Sigmoid colon (tissue), 7 donors: ENCODE measurements around the gene TECPR2. TPM values are rescaled to one million over a fixed set of nuclear protein-coding genes. Genes with fewer than 3 reads are reported as not detected.

ENCODE experiments used
- DNase-seq: peaks from one replicate; pipeline ENCODE4 v3.0.0-alpha.2; 2019
- H3K27ac ChIP-seq, 4 donors: fragments of 200-600 bp; sonication (generic); one replicate each; pipeline ENCODE4 v1.5.1; 2016 to 2019; ENCODE audit warnings: mild to moderate bottlenecking in 1 of 4
- H3K27me3 ChIP-seq, 3 donors: fragments of 200-600 bp; sonication (generic); one replicate each; pipeline ENCODE4 v1.5.1; 2019; ENCODE audit warnings: mild to moderate bottlenecking in 1 of 3
- H3K36me3 ChIP-seq, 4 donors: fragments of 200-600 bp; sonication (generic); one replicate each; pipeline ENCODE4 v1.5.1; 2016 to 2019
- H3K4me1 ChIP-seq, 4 donors: fragments of 200-600 bp; sonication (generic); one replicate each; pipeline ENCODE4 v1.5.1; 2017 to 2019
- H3K4me3 ChIP-seq, 4 donors: fragments of 200-600 bp; sonication (generic); one replicate each; pipeline ENCODE4 v1.5.1; 2017 to 2019; ENCODE audit warnings: mild to moderate bottlenecking in 2 of 4, moderate library complexity in 1 of 4
- H3K9me3 ChIP-seq, 4 donors: fragments of 200-600 bp in 3 of 4; sonication (generic) in 3 of 4; one replicate each; pipeline versions ENCODE4 v1.5.1 to v1.6.1; 2013 to 2019
- CTCF ChIP-seq, 4 experiments: fragments of 450-650 bp in 3 of 4; fragments of 200-600 bp in 1 of 4; IDR thresholded peaks; one replicate each; pipeline ENCODE4 v1.5.1; 2016 to 2019; ENCODE audit warnings: antibody characterized with exemption in 4 of 4, mild to moderate bottlenecking in 3 of 4, moderate library complexity in 2 of 4
- EP300 ChIP-seq, 4 donors: sonication (generic); formaldehyde crosslinking; IDR thresholded peaks; one replicate each; pipeline ENCODE4 v1.6.1; 2017; ENCODE audit warnings: antibody characterized with exemption in 4 of 4
- POLR2A ChIP-seq, 2 donors: fragments of 450-650 bp; IDR thresholded peaks; one replicate each; pipeline ENCODE4 v1.6.1; 2016; ENCODE audit warnings: antibody characterized with exemption in 2 of 2, mild to moderate bottlenecking in 2 of 2, moderate library complexity in 2 of 2
- POLR2AphosphoS5 ChIP-seq, 4 donors: sonication (generic); formaldehyde crosslinking; IDR thresholded peaks; one replicate each; pipeline ENCODE4 v1.6.1; 2017; ENCODE audit warnings: antibody characterized with exemption in 4 of 4
- WGBS, 2 donors: extraction: QIAGEN DNeasy Blood & Tissue Kit; methylation state at CpG; one replicate each; pipeline ENCODE4 v1.1.7; 2013; 5-methylcytosine and 5-hydroxymethylcytosine counted together
- intact Hi-C: fragments of 100-400 bp; cut with DNase I; formaldehyde crosslinking; loops from one replicate; pipeline ENCODE4 v1.15.1; 2023
- polyA plus RNA-seq, 3 donors: library from polyadenylated mRNA; stranded (reverse); fragments of 200-250 nt; gene quantifications; one replicate each; pipeline ENCODE4 v1.2.3, GENCODE V29; 2013
- total RNA-seq, 4 donors: library from RNA; depleted of rRNA; stranded (reverse); fragments of >200 nt; gene quantifications; one replicate each; pipeline ENCODE4 v1.1.0, GENCODE V29; 2016
- donor health status: healthy with polysubstance abuse.
- donor health status: Bipolar disorder and iron deficiency.
- donor health status: healthy.

Gene TECPR2
- total and polyA plus RNA-seq, 7 donors, result 2.1 to 51.0 (median 15.3) TPM

- 90 to 92% methylated on average over 5 of the region's 5 CpGs for whole genome bisulfite sequencing, 2 donors
- H3K4me1 ChIP-seq, result no peaks in the 10 kb centered on the region
Measured at GRCh38 chr14:102342238-102342637, 20.5 kb upstream of the TECPR2 start.

DNA sequence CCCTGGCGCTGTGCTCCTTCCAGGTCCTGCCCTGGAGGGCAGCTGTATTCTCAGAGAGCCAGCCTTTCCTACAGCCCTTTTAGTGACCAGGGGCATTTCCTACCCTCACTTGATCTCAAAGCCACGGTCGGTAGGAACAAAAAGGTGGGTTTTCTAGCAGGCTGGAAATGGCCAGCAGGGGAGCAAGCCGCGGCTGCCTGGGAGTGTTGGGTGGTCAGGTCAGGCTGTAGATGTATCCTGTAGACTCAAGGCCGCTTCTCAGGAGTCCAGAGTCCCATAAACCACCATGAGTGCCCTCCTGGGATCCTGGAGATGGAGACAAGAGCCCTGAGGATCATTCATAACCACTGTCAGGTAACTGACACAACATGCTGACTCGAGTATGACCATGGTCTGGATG lies 18.7 kb upstream of the TECPR2 start:
- no peak for DNase-seq
- Histone ChIP-seq H3K9me3 (no peaks in the 10 kb centered on the region), H3K27ac (no peak overlapping the region), H3K36me3 (peaks cover 17 to 95% (median 47%) of the 10 kb centered on the region in 4 donors), H3K27me3 (no peaks in the 10 kb centered on the region), H3K4me3 (no peak overlapping the region), H3K4me1 (no peaks in the 10 kb centered on the region)
- no peak for TF ChIP-seq CTCF (IDR thresholded peaks at IDR 0.05)
- no peak for TF ChIP-seq EP300 (IDR thresholded peaks at IDR 0.05)
- TF ChIP-seq POLR2A (IDR thresholded peaks at IDR 0.05), result no peak
- TF ChIP-seq POLR2AphosphoS5 (IDR thresholded peaks at IDR 0.05), result no peak
- 91 to 92% methylated on average over 7 of the region's 7 CpGs for WGBS, 2 donors
- intact Hi-C loops, result no loop called here

More at GRCh38 chr14:102342238-102342637, 20.5 kb upstream of the TECPR2 start:
- Histone ChIP-seq H3K27ac (no peak overlapping the region), H3K4me3 (no peak overlapping the region), H3K9me3 (no peaks in the 10 kb centered on the region), H3K27me3 (no peaks in the 10 kb centered on the region), H3K36me3 (peaks cover 16 to 93% (median 34%) of the 10 kb centered on the region in 4 donors)
- intact Hi-C loops, result no loop called here
- TF ChIP-seq POLR2A (IDR thresholded peaks at IDR 0.05), result no peak
- no peak for TF ChIP-seq EP300 (IDR thresholded peaks at IDR 0.05)
- no peak for TF ChIP-seq POLR2AphosphoS5 (IDR thresholded peaks at IDR 0.05)
- TF ChIP-seq CTCF (IDR thresholded peaks at IDR 0.05), result no peak
- no peak for DNase-seq

DNA sequence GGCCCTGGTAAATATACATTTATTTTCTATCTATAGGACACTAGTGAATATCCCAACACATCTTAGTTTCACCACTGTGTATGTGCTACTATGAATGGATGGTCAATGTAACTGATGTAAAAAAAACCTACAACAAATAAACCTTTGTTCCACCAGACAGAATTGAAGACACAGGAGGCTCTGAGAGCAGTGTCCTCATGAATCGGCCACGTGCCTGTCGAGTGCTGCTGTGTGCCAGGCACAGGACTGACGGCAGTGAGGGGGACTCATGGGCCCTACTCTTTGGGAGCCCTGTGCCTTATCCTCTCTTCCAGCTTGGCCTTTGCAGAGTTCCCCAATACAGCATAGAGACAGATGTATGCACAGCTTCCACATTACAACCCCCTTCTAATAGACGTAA lies 18.3 kb upstream of the TECPR2 start:
- no peak overlapping the region for H3K4me3 ChIP-seq
- no peak overlapping the region for H3K27ac ChIP-seq
- WGBS, 2 donors, result 85 to 93% methylated on average over 5 of the region's 5 CpGs
- peaks cover 17 to 95% (median 48%) of the 10 kb centered on the region in 4 donors for H3K36me3 ChIP-seq
- no peaks in the 10 kb centered on the region for H3K27me3 ChIP-seq
- no peaks in the 10 kb centered on the region for H3K4me1 ChIP-seq
- TF ChIP-seq POLR2A (IDR thresholded peaks at IDR 0.05) (no peak), EP300 (IDR thresholded peaks at IDR 0.05) (no peak), CTCF (IDR thresholded peaks at IDR 0.05) (no peak), POLR2AphosphoS5 (IDR thresholded peaks at IDR 0.05) (no peak)
- H3K9me3 ChIP-seq, result no peaks in the 10 kb centered on the region
- no peak for DNase-seq
- intact Hi-C loops, result no loop called here

DNA sequence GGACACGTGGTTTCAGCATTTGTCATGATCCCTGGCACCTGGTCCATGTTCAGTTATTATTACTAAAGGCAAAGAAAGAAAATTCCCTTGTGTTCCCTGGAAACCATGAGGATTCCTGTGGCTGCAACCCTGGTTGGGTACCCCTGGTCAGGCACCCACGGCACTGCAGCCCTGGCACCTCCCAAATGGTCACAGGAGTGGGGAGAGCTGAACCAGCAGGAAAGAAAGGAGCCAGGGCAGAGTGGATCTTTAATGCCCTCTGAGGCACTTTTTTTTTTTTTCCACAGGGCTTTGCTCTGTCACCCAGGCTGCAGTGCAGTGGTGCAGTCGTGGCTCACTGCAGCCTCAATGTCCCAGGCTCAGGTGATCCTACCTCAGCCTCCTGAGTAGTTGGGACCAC lies 17.5 kb upstream of the TECPR2 start:
- H3K9me3 ChIP-seq, result no peaks in the 10 kb centered on the region
- intact Hi-C loops, result no loop called here
- H3K4me1 ChIP-seq, result no peaks in the 10 kb centered on the region
- no peak for DNase-seq
- no peak overlapping the region for H3K4me3 ChIP-seq
- H3K27ac ChIP-seq, result no peak overlapping the region
- H3K27me3 ChIP-seq, result no peaks in the 10 kb centered on the region
- 87 to 88% methylated on average over 3 of the region's 3 CpGs for WGBS, 2 donors
- no peak for TF ChIP-seq CTCF (IDR thresholded peaks at IDR 0.05)
- no peak for TF ChIP-seq POLR2AphosphoS5 (IDR thresholded peaks at IDR 0.05)
- no peak for TF ChIP-seq EP300 (IDR thresholded peaks at IDR 0.05)
- no peak for TF ChIP-seq POLR2A (IDR thresholded peaks at IDR 0.05)
- peaks cover 17 to 96% (median 51%) of the 10 kb centered on the region in 4 donors for H3K36me3 ChIP-seq

GRCh38 chr14:102346645-102347044 lies 16.1 kb upstream of the TECPR2 start:
- no peaks in the 10 kb centered on the region for H3K27me3 ChIP-seq
- H3K27ac ChIP-seq, result no peak overlapping the region
- H3K9me3 ChIP-seq, result no peaks in the 10 kb centered on the region
- intact Hi-C loops, result no loop called here
- no peak for DNase-seq
- no peak for TF ChIP-seq POLR2A (IDR thresholded peaks at IDR 0.05)
- no peak for TF ChIP-seq EP300 (IDR thresholded peaks at IDR 0.05)
- TF ChIP-seq POLR2AphosphoS5 (IDR thresholded peaks at IDR 0.05), result no peak
- TF ChIP-seq CTCF (IDR thresholded peaks at IDR 0.05), result no peak
- H3K4me3 ChIP-seq, result no peak overlapping the region
- 97 to 98% methylated on average over 4 of the region's 4 CpGs for WGBS, 2 donors
- no peaks in the 10 kb centered on the region for H3K4me1 ChIP-seq
- peaks cover 17 to 90% (median 51%) of the 10 kb centered on the region in 4 donors for H3K36me3 ChIP-seq
